HG03108 (cell line): ENCODE results near the gene NPTX1.

Experiments used
- ATAC-seq: cut with Tn5 transposase; IDR thresholded peaks from one replicate; pipeline ENCODE4 v1.9.1; 2021; ENCODE audit warnings: moderate library complexity; ENCODE audit not compliant: unreplicated experiment

The NPTX1 gene

GRCh38 chr17:80428363-80428762, 48.0 kb downstream of the NPTX1 start:
- ATAC-seq, result no peak

DNA sequence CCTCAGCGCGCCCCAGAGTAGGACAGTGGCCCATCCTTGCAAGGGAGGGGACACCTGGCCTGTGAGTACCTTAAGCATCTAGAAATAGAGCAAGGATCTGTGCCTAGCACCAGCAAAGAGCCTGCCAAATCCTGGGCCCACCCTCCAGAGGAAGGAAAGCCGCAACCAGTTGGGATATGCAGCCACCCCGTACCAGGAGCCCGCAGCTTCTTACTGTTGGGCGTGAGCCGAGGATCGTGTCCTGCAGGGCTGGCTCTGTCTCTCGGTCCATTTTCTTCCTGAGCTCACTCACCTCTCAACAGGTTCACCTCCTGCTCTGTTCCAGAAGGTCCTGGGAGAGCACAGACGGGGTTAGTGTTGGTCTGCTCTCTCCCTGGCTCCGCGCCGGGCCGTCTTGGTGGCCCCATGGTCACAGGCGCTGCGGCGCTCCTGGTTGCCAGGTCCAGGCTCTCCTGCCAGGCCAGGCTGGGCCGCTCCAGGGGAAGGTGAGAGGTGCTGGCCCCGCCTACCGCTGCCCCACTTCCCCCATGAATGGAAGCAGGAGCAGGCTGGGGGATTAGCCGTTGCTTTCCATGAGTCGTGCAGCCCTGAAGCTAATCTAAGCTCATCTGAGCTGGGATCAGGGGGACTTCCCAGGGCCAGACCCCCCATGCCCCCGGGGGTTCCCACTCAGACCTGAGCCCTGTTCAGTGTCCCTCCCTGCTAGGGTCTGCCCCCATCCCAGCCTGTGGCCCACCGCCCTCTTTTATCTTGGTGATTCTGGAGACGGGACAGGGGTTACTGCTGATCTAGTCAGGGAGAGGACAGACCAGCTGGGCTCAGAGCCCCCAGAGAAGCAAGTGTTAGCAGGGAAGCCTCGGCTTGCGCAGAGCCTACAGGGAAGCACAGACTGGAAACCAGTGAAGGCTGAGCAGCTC, 48.8 kb downstream of the NPTX1 start:
- no peak for ATAC-seq

DNA sequence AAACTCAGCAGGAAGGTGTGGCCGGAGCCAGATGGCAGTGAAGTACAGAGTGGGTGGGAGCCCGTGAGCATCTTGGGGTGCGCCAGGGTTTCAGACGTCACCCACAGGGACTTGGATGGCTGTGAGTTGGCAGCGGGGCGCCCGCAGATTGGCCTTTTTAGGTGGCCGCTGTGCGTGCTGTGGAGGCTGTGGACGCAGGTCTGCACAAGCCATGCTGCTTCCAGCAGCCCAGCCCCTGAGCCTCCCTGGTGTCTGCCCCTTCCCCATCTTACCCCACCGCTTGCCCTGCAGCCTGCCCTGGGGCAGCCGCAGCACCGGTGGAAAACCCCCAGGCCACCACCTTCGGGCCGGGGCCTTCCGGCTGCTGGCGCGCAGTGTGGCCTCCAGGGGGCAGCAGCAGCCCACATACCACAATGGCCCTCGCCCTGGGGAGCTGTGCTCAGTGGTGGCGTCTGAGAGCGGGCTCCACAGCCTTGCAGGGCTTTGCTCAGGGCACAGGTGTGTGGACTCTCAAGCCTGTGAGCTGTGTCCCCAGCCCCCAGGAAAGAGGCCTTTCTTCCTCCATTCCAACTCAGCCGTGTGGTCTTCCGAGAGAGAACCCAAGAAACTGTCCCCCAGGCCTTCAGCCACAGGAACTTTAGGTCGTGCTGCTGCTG, 49.6 kb downstream of the NPTX1 start:
- ATAC-seq, result no peak

DNA sequence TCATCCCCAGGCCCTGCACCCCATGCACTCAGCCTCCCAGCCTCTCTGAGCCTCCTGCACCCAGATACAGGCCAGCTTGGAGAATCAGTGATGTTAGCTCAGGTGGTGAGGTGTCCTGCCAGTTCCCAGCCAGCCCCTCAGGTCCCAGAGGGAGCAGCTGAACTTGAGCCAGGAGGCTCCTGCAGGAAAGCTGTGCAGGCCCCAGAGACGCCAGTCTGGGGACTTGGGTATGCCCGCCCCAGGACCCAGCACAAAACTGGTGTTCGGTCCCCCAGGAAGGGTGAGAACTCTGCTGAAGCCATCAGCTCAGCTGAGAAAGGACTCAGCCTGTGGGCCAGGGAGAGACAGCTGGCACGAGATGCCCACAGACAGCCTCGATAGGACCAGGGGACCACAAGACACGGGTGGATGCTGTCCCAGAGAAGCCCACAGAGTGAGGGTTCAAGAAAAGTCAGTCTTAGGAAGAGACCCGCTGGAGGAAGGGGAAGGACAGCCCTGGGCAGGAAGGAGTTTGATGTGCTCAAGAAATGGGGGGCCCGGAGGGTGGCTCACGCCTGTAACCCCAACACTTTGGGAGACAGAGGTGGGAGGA, 50.5 kb downstream of the NPTX1 start:
- no peak for ATAC-seq

GRCh38 chr17:80424878-80425765, 51.3 kb downstream of the NPTX1 start:
- ATAC-seq, result no peak

GRCh38 chr17:80424261-80424660, 52.1 kb downstream of the NPTX1 start:
- no peak for ATAC-seq

- ATAC-seq, result no peak
These were observed 52.7 kb downstream of the NPTX1 start for GRCh38 chr17:80423536-80424225.

DNA sequence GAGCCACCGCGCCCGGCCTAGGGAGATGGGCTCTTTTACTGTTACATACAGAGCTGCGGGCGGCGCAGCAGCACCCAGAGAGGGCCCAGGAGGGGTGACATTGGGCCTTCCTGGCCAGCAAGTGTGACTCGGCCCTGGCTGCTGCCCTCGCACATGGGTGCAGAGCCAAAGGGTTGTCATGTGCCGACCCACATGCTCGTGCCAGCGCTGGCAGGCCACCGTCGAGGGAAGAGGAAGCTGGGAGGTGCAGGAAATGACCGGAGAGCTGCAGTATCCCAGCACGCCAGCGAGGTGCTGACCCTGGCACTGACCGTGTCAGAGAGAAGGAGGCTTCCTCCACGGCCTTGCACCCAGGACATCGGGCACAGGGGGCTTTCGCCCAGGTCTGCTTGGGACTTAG, 53.4 kb downstream of the NPTX1 start:
- no peak for ATAC-seq

- ATAC-seq, result no peak
These were observed 54.1 kb downstream of the NPTX1 start for GRCh38 chr17:80422276-80422675.

GRCh38 chr17:80421381-80422090, 54.9 kb downstream of the NPTX1 start:
- no peak for ATAC-seq

- no peak for ATAC-seq
These were observed 57.2 kb downstream of the NPTX1 start for GRCh38 chr17:80419255-80419654.

DNA sequence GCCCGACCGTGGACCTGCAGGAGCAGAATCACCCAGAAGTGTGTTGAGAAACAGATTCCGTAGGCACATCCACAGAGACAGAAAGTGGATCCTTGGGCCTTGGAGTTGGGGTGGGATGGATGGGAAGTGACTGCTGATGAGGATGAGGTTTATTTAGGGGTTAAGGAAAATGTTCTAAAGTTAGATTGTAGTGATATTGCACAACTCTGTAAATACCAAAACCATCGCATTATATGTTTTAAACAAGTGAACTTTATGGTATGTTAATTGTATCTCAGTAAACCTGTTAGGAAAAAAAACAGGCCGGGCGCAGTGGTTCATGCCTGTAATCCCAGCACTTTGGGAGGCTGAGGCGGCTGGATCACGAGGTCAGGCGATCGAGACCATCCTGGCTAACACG, 57.8 kb downstream of the NPTX1 start:
- no peak for ATAC-seq
